Glomerular endothelial cell (primary cell): ENCODE measurements around the gene CD4. TPM values are rescaled to one million over a fixed set of nuclear protein-coding genes. Genes with fewer than 3 reads are reported as not detected.
A peak's percentile ranks its signal among the peaks of the same experiment; 100 is the strongest.
"Not testable (repeated sequence)": the region's sequence is repeated elsewhere in the genome, so short reads cannot be mapped to it uniquely, and the experiment has no call there.

Source experiments
- DNase-seq: peaks from one replicate; pipeline ENCODE4 v3.0.0-alpha.2; 2011; ENCODE audit warnings: low read depth, low spot score; ENCODE audit errors: extremely low read depth
- total RNA-seq: library from RNA; depleted of rRNA; stranded (reverse); fragments of >200 nt; gene quantifications from 2 replicates; pipeline ENCODE4 v1.2.3, GENCODE V29; 2015

The CD4 gene
- not detected in 2 replicates for total RNA-seq

DNA sequence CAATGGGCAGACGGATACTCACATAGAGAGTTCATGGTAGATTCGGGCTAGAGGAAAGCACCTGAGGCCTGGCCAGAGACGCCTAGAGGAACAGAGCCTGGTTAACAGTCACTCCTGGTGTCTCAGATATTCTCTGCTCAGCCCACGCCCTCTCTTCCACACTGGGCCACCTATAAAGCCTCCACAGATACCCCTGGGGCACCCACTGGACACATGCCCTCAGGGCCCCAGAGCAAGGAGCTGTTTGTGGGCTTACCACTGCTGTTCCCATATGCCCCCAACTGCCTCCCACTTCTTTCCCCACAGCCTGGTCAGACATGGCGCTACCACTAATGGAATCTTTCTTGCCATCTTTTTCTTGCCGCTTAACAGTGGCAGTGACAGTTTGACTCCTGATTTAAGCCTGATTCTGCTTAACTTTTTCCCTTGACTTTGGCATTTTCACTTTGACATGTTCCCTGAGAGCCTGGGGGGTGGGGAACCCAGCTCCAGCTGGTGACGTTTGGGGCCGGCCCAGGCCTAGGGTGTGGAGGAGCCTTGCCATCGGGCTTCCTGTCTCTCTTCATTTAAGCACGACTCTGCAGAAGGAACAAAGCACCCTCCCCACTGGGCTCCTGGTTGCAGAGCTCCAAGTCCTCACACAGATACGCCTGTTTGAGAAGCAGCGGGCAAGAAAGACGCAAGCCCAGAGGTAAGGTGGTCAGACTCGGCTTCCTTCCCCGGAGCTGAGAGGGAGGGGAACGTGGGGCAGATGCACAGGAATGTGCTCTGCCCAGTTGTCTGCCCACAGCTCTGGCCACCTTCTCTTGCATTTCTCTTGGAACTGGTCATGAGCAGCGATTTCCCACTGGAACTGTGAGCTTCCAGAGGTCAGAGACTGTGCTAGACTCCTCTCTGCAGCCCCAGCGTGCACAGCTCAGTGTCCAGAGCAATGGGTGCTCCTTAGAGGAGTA lies at the start of gene CD4:
CD4 (plus strand) TSS at position 557 of the 953 bp plus-strand sequence. CDS start 10,611 bp downstream, outside the sequence.
- DNase-seq, result no peak

DNA sequence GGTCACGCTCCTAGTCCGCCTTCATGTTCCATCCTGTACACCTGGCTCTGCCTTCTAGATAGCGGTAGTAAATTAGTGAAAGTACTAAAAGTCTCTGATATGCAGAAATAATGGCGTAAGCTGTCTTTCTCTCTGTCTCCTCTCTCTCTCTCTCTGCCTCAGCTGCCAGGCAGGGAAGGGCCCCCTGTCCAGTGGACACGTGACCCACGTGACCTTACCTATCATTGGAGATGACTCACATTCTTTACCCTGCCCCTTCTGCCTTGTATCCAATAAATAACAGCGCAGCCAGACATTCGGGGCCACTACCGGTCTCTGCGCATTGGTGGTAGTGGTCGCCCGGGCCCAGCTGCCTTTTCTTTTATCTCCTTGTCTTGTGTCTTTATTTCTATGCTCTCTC lies 47.2 kb upstream of the CD4 start:
- DNase-seq, result not testable (repeated sequence)

DNA sequence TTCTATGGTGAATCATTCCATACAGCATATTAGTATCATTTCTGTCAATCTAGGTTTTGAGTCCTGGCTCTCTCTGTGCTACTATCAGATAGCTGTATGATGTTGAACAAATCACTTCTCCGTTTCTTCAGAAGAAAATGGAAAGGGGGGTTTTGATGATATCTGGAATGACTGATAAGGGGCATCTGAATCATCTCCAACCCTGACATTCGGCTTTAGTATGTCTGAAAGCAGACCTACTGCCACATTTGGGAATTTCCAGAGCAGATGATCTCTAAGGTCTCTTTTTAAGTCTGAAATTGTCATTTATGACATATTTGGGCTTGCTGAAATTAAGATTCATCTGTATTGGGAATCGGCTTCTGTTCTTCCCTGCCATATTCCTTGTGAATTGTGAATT lies 46.5 kb upstream of the CD4 start:
- DNase-seq, result no peak

DNA sequence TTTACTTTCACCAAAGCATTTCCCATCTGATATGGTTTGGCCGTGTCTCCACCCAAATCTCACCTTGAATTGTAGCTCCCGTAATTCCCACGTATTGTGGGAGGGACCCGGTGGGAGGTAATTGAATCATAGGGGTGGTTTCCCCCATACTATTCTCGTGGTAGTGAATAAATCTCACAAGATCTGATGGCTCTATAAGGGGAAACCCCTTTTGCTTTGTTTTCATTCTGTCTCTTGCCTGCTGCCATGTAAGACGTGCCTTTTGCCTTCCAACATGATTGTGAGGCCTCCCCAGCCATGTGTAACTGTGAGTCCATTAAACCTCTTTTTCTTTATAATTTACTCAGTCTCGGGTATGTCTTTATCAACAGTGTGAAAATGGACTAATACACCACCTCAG lies 46.0 kb upstream of the CD4 start:
- DNase-seq, result not testable (repeated sequence)

DNA sequence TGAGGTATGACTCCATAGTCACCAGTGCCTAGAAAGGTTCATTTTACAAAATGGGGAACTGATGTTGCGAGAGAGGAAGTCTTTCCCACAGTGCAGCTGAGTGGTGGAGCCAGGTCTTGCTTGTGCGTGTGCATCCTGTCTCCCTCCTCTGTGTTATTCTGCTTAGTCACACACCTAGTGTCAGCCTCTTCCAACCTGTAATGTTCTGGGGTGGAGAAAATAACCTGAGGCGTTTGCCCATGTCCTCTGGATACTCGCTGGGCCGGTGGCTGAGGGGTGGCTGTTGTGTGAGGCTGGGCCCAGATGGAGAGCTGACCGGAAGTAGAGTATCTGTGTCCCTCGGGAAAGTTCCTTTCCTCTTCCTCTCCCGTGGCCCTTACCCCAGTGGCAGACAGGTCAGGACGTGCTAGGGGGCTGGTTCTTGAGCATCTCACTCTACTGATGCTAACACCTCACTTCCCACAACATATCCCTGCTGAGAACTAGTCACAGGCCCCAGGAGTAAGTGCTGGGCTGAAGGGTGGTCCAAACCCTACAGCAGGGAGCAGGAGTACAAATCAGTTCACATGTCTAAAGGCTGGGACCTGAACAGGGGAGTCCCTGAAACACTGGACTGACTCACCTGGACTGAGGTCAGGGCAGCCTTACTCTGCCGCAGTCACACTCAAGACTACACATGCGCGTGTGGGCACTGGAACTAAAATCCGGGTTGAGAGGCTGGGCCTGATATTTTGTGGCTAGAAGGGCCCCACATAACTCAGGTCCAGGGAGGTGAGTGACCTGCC lies 43.4 kb upstream of the CD4 start:
- DNase-seq, result no peak

DNA sequence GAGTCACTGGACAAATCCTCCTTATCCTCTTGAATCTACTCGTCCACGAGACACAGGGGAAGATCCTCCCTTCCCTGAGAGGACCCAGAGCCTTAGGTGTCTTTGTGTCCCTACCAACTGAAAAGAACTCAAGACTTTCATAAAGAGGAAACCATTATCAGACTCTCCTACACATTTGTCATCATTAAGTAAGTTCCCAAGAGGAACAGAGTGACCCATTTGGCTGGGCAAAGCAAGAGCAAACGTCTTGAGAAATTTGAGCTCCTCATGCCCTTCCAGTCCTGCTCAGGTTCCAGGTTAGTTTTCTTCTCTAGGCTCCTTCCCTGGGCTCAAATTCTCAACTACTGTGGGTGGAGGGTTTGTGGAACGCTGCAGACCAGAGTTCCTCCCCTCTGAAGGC lies 42.1 kb upstream of the CD4 start:
- no peak for DNase-seq

DNA sequence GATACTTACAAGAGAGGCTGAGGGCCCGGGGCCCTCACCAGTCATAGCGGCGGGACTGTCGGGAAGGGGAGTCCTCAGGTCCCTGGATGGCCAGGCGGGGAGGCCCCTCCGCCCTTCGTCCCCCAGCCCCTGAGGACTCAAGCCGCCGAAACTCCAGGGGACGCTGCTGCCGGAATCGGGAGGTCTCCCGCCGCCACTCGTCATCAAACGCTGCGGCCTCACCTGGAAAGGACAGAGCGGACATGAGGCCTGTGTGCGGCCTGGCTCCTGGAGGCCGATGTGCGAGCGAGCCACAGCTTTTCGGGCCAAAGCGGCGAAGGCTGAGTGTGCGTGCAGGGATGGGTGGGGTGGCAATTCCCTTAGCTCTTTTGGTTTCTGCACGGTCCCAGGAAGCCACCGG lies 40.6 kb upstream of the CD4 start:
- no peak for DNase-seq

DNA sequence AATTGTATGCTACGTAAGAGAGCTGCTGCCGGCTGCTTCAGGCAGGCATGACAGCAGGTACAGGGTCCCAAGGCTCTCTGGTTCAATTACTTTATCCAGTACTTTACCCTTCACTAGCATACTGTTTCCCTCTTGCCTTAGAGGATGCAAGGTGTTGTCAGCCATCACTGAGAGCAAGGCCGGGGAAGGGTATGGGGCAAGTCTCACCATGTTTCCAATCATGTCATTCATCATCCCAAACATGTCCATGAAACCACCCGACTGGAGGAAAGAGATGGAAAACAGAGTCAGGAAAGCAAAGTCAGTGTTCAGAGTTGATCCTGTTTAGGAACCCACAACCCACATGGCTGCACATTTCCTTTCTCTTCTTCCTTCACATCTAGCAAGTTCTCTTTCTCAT lies 38.8 kb upstream of the CD4 start:
- no peak for DNase-seq

DNA sequence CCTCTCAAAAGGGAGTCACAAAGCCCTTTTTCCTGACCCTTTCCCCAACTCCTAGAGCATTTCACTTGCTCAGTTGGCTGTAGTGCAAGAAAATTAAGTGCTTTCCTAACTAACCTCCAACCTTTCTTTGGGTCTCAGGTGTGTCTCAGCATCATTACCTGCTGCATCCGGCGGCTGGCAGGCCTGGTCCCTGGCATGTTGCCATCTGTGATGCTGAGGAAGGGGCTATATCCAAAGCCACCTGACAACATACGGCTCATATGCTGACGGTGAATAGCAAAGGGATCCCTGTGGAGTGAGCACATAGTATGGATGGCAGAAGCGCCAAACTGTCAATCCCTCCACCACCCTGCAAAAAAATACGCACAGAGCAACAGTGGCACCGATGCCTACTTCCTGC lies 37.6 kb upstream of the CD4 start:
- no peak for DNase-seq

DNA sequence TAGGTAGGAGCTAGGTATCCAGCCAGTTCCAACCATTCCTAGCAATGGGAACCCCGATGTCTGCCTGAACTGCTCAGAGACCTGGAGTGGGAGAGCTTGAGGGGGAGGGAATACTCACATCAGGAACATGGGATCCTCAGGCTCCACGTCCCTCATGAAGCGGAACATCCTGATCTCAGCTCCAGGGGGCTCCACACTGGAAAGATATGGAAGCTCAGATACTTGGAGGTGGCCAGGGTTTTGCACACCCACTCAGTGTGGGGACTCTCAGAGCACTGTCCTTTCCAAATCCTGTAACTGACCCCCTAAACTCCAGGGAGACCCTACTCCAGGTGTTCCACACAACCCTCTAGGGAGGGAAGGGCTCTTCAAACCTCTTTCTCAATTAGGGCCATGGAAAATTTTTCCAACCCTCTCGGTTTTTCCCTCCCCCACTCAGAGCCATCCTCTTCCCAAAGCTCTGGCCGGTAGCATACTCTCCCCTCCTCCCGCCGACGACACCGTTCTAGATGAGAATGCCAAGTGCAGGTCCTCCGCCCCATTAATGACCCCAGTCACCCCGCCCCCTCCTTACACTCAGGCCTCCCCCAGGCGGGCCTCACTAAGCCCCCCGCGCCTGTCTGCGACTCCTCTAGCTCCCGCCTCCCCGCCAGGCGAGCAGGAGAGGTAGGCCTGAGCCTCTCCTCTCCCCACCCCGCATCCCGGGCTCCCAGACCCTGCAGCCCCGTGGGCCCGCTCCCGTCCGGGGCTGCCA lies 37.0 kb upstream of the CD4 start:
- no peak for DNase-seq

DNA sequence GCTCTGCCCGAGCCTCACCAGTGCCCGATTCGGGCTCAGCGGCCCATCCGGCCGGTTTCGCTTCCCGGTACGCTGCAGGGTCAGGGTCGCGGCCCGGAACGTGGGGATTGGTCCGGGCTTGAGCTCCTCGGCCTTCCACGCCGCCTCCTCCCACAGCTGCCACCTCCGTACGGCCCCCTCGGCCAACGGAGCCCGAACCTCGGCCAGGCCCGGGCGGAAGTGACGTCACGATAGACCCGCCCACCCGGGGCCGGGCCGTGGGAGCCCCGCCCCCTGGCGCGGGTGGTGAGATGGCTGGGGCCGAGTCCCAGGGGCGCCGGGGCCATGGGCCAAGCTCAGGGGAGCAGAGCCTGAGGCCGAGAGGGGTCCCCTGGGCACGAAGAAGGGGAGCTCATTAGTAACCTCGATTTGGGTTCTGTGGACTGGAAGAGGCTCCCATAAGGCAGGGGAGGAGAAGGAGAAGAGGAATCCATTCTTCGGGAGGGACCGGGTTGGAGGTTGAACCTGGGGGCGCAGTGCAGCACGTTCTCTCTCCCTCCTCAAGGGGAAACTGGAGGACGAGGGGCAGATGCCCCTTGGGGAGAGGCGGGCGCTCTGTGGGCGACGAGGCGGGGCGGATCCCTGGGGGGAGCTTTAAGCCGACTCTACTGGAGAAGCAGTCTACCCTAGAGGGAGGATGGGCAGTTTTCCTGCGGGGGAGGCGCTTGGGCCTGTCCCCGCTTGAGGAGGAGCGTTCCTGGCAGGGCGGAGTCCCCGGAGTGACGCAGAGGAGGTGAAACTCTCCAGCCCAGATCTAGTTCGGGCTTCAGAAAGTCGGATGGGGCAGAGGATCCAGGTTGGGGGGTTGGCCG lies 36.2 kb upstream of the CD4 start, which contains the start of gene MLF2:
MLF2 (minus strand) TSS at position 221 of the 851 bp plus-strand sequence. CDS start 807 bp downstream, outside the sequence.
- DNase-seq, result peak; percentile 92

DNA sequence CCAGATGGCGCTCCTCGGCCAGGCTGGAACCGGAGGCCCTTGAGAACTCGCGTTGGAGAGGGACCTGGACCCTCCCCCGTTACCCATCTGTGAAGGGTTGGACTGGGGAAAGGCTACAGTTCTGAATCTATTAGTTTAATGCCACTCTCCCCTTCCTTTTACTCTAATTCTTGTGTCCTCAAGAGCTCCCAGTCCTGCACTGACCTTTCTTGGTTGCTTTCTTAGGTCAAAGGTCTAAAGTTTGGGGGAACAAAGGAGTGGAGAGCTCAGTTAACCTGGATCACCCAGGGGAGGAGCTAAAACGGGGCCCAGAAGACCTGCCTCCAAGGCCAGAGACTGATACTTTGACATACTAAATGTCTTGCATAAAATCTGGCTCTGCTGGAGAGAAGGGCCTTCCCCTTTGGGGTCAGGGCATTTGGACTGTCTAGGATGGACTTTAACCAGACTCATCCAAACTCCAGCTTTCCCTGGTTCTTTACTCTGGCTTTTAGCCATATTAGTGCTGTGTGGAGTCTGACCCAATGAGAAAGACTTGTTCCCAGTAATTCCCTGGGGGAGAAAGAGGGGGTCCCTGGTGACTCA lies 35.5 kb upstream of the CD4 start:
- no peak for DNase-seq

DNA sequence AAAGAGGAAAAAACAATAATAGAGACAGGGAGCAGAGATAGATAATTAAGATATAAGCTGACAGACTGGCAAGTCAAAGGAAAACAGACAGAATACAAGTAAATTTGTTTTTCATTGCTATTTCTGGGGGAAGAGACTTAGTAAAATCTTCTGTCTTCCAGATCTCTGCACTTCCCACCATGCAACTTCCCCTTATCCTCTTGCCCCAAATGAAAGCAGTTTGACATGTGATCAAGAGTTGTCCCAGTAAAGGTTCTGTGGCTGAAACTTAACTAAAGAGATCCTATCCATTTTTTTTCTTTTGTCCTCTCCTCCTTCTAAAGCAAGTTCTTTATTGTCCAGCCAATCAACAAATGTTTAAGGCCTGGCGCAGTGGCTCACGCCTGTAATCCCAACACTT lies 34.9 kb upstream of the CD4 start:
- no peak for DNase-seq

DNA sequence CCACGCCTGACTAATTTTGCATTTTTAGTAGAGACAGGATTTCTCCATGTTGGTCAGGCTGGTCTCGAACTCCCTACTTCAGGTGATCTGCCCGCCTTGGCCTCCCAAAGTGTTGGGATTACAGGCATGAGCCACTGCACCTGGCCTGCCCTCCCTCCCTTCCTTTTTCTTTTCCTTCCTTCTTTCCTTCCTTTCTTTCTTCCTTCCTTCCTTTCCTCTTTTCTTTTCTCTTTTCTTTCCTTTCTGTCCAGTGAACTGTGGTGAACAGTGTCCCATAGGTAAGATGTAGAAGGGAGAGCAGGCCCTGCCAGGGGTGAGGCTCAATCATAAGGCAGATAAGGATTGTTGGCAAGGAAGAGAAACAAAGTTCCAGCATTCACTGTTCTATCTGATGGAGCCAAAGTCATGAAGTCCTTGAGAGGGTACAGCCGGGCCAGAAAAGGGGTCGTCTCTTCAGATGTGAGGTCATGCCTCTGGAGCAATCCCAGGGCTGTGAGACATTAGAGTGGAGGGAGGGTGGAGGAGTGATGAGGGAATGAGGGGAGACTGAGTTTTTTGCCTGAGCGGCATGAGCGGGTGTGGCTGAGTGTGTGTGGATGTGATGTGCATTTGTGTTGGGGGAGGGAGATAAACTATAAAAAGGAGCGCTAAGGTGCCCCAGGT lies 32.2 kb upstream of the CD4 start:
- DNase-seq, result no peak

DNA sequence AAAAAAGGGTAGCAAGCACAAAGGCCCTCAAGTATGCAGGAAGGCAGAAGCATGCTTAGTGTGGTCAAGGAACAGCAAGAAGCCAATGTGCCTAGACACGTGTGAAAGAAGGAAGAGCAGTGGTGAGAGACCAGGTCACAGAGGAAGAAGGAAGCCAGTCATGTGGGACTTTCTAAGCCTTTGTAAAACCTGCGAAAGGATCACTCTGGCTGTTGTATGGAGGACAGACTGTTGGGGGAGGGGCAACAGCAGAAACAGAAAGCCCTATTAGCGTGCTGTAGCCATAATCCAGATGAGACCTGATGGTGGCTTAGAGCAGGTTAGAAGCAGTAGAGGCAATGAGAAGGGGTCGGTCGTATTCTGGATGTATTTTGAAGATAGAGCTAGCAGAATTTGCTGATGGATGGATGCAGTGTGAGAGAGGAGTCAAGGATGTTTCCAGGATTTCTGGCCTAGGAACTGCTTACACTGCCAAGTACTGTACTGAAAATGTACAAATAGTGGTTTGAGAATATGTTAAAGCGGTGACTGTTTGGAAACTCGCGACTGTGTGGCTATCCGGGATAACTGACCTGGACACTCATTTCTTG lies 30.7 kb upstream of the CD4 start:
- DNase-seq, result no peak

DNA sequence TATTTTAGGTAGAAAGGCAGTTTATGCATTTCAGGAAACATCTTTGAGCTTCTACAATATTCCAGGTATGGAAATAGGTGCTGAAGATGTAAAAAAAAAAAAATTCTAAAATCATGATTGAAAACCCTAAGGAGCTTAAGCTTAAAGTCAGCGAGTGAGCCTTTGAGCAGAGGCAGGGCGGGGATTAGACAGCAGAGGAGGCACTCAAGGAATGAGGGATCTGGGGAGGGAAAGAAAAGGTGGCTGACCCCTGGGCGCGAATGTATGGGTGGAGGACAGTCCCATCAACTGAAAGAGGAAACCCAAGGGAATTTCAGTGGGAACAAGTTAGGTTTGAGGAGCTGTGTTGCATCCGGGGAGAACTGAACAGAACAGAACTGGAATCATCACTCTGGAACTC lies 29.6 kb upstream of the CD4 start:
- no peak for DNase-seq

DNA sequence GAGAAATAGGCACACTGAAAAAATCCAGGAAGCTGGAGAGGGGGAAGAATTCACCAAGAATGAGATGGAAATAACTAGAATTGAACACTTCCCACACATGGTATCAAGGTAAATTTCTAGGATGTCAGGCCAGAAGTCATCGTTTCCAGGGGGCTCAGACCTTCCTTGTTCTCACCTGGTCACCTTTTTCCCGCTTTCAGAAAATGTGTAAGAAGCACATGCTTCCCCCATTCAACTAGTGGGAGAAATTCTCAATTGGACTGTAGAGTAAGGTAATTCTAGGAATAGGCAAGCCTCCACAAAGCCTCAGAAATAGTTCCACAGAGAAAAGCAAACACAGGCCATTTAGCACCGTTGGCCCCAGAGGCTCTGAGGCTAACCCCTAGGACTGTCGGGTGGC lies 25.9 kb upstream of the CD4 start:
- DNase-seq, result no peak

DNA sequence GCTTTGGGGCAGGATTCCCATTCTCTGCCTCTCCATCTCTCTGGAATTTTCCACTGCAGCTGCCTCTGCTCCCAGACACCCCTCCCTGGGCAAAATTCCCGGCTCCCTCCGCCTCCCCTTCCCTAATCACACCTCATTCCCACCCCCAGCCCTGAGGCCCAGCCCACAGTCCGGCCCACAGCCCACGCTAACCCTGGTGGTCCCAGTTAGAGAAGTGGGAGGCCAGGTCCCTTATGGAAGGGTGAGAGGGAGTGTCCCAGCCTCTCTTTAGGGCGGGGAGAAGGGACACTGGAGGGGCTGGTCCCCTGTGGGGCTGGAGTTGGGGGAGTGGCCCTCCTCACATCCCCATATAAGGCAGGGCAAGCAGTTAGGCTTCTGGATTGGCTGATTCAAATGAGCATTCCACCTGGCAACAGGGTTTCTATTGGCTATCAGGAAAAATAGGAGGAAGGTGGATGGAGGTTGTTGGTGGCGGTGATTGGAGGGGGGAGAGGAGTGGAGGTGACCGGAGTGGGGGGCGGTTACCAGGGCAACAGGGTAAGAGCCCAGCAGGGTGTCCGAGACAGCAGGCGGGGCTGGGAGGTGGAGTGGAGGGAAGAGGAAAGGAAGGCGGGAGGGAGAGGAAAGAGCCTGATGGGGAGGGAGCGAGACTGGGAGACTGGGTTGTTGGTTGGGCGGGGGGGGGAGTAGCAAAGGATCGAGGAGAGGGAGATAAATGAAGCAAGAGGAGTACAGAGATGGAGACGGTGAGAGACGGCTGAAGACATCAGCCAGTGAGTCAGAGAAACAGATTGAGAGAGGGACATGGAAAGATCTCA lies 25.1 kb upstream of the CD4 start:
- peak; percentile 94 for DNase-seq
